KMS-11 (cell line): Measurements from ENCODE around the gene SLC25A21.
"Not testable (repeated sequence)": the region's sequence is repeated elsewhere in the genome, so short reads cannot be mapped to it uniquely, and the experiment has no call there.

ENCODE experiments used
- H2AFZ ChIP-seq: fragments of 200-600 bp; sonication (generic); 2 replicates; pipeline ENCODE4 v1.6.1; 2016; ENCODE audit warnings: antibody characterized with exemption, mixed run types, low read depth
- H3K27ac ChIP-seq: fragments of 200-600 bp; sonication (generic); 2 replicates; pipeline ENCODE4 v1.6.1; 2016; ENCODE audit warnings: mild to moderate bottlenecking, mixed run types
- H3K27me3 ChIP-seq: fragments of 200-600 bp; sonication (generic); 2 replicates; pipeline ENCODE4 v1.6.1; 2017; ENCODE audit warnings: mild to moderate bottlenecking, low read depth, mixed run types, moderate library complexity; ENCODE audit not compliant: insufficient read depth
- H3K36me3 ChIP-seq: fragments of 200-600 bp; sonication (generic); 2 replicates; pipeline ENCODE4 v1.6.1; 2017; ENCODE audit warnings: mild to moderate bottlenecking, mixed run types; ENCODE audit not compliant: insufficient read depth
- H3K4me1 ChIP-seq: fragments of 200-600 bp; sonication (generic); 2 replicates; pipeline ENCODE4 v1.6.1; 2016; ENCODE audit warnings: mild to moderate bottlenecking, low read depth, mixed run types; ENCODE audit not compliant: poor library complexity, severe bottlenecking
- H3K4me2 ChIP-seq: fragments of 200-600 bp; sonication (generic); 2 replicates; pipeline ENCODE4 v1.7.0; 2016; ENCODE audit warnings: mild to moderate bottlenecking, mixed run types
- H3K4me3 ChIP-seq: fragments of 200-600 bp; sonication (generic); IDR thresholded peaks from 2 replicates; pipeline ENCODE4 v1.6.1; 2017; ENCODE audit warnings: low read depth, low read length, mixed read lengths; ENCODE audit not compliant: insufficient read depth
- H3K79me2 ChIP-seq: fragments of 200-600 bp; sonication (generic); 2 replicates; pipeline ENCODE4 v1.6.1; 2016; ENCODE audit warnings: low read depth, mixed run types; ENCODE audit not compliant: insufficient read depth
- H3K9ac ChIP-seq: fragments of 200-600 bp; sonication (generic); 2 replicates; pipeline ENCODE4 v1.6.1; 2016; ENCODE audit warnings: mild to moderate bottlenecking, mixed run types
- H4K20me1 ChIP-seq: fragments of 200-600 bp; sonication (generic); 2 replicates; pipeline ENCODE4 v1.6.1; 2016; ENCODE audit warnings: mild to moderate bottlenecking, mixed run types; ENCODE audit not compliant: insufficient read depth
- TF ChIP-seq, protein P1 (sequence below): fragments of 200-600 bp; sonication (generic); conservative IDR thresholded peaks from 2 replicates; pipeline ENCODE4 v1.6.1; 2017; ENCODE audit warnings: low read depth, mild to moderate bottlenecking, antibody characterized with exemption, low read length, moderate library complexity, mixed read lengths

The SLC25A21 gene

DNA sequence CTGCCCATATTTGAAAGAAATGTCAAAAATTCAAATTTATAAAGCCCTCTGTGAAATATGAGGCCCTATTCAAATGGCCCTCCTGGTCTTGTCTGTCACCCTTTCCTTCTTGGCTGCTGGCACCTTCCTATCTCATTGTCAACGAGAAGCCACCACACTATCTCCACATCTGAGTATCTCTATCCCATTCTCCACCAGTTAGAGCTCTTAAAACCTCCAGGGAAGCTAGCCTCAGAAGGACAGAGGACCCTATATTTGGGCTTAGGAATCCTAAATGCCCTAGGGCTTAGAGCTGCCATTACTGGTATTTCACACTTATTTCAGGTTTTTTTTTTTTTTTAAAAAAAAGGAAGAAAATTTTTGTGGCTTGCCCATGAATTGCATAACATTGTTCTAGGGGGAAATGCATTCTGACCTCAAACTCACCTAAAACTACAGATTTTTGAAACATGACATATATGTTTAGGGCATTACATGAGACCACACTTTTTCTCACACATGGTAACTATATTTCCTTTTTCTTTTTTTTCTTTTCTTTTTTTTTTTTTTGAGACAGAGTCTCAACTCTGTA is 25.0 kb downstream of the SLC25A21 start:
- Histone ChIP-seq H3K4me1 (no peaks in the 10 kb centered on the region), H3K9ac (no peak overlapping the region), H3K27me3 (no peaks in the 10 kb centered on the region), H3K79me2 (no peaks in the 10 kb centered on the region), H3K36me3 (no peaks in the 10 kb centered on the region), H3K27ac (no peak overlapping the region), H2AFZ (no peak overlapping the region), H3K4me2 (no peak overlapping the region), H3K4me3 (no peak overlapping the region), H4K20me1 (no peaks in the 10 kb centered on the region)
- TF ChIP-seq, protein P1, sequence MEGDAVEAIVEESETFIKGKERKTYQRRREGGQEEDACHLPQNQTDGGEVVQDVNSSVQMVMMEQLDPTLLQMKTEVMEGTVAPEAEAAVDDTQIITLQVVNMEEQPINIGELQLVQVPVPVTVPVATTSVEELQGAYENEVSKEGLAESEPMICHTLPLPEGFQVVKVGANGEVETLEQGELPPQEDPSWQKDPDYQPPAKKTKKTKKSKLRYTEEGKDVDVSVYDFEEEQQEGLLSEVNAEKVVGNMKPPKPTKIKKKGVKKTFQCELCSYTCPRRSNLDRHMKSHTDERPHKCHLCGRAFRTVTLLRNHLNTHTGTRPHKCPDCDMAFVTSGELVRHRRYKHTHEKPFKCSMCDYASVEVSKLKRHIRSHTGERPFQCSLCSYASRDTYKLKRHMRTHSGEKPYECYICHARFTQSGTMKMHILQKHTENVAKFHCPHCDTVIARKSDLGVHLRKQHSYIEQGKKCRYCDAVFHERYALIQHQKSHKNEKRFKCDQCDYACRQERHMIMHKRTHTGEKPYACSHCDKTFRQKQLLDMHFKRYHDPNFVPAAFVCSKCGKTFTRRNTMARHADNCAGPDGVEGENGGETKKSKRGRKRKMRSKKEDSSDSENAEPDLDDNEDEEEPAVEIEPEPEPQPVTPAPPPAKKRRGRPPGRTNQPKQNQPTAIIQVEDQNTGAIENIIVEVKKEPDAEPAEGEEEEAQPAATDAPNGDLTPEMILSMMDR = no peak

DNA sequence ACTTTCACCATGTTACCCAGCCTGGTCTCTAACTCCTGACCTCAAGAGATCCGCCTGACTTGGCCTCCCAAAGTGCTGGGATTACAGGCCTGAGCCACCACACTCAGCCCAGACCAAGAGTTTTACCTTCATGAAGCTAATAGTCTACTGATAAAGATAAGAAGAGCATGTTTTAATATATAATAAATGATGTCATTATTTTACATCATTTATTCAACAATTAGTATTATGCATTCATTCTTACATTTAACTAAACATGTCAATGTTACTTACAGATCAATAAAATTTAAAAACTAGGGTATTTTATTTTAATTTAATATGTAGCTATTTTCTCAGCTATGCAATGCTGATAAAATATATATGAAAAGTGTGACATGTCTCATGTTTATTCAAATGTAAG is 26.0 kb downstream of the SLC25A21 start:
- H3K36me3 ChIP-seq, H3K9ac ChIP-seq, H3K79me2 ChIP-seq, H3K4me1 ChIP-seq, H3K27ac ChIP-seq, H3K27me3 ChIP-seq, H4K20me1 ChIP-seq, H2AFZ ChIP-seq, H3K4me3 ChIP-seq, H3K4me2 ChIP-seq: not testable (repeated sequence)

DNA sequence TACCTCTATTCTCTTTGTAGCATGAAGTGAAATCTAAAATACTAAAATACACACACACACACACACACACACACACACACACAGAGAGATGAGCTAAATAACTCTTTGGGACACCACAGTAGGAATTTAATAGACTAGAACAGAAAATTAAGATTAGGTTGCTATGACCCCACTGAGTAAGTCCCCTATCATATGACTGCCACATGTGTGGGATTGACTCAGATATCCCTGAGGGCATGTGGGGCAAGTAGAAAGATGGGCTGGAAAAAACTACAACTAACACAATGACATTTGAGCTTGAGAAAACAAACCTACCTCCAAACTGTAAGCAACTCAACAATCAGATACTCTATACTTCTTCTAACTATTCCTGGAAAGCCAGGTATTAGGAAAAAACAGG is 27.0 kb downstream of the SLC25A21 start:
- TF ChIP-seq, protein P1 = no peak
- H3K4me2 ChIP-seq = no peak overlapping the region
- H4K20me1 ChIP-seq = no peaks in the 10 kb centered on the region
- H3K79me2 ChIP-seq = no peaks in the 10 kb centered on the region
- no peak overlapping the region for H3K27ac ChIP-seq
- H3K4me1 ChIP-seq = no peaks in the 10 kb centered on the region
- no peaks in the 10 kb centered on the region for H3K27me3 ChIP-seq
- H3K4me3 ChIP-seq = no peak overlapping the region
- no peaks in the 10 kb centered on the region for H3K36me3 ChIP-seq
- H2AFZ ChIP-seq = no peak overlapping the region
- H3K9ac ChIP-seq = no peak overlapping the region

DNA sequence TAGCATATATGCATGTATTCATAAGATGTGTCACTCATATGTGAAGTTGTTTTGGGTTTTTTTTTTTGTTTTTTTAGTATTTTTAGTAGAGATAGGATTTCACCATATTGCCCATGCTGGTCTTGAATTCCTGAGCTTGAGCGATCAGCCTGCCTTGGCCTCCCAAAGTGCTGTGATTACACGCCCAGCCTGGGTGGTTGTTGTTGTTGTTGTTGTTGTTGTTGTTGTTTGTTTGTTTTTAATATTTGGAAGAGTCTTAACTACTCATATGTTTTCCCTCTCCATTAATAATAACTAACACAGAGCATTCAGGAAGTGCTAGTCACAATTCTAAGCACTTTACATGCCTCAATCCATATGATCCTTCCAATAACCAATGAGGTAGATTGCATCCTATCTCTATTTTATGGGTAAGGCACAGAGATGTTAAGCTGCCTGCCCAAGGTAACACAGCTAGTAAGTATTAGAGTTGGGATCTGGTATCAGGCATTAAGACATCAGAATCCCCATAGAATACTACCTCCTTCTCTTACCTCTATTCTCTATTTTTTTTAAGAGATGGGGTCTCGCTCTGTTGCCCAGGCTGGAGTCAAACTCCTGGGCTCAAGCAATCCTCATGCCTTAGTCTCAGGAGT is 27.6 kb downstream of the SLC25A21 start:
- Histone ChIP-seq H3K79me2 (no peaks in the 10 kb centered on the region), H3K4me1 (no peaks in the 10 kb centered on the region), H3K4me2 (no peak overlapping the region), H3K9ac (no peak overlapping the region), H4K20me1 (no peaks in the 10 kb centered on the region), H3K27ac (no peak overlapping the region), H3K4me3 (no peak overlapping the region), H3K27me3 (no peaks in the 10 kb centered on the region), H3K36me3 (no peaks in the 10 kb centered on the region), H2AFZ (no peak overlapping the region)
- TF ChIP-seq, protein P1 = no peak

DNA sequence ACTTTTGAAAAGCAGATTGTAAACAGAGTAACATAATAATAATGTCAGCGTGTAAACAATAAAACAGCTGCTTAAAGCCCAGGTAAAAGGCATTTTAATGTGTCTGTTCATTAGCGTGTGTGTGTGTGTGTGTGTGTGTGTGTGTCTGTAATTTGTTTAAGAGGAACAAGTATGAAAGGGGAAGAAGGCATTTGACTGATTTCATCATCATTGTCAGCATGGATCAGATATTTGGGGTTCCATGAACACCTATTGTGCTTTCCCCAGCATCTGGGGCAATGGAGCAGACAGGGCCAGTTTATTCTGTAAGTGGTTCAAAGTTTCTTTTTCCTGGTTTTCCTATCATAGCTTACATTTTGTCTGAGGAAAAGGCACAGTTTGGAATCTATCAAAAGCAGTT is 28.9 kb downstream of the SLC25A21 start:
- TF ChIP-seq, protein P1 = no peak
- Histone ChIP-seq H2AFZ (no peak overlapping the region), H4K20me1 (no peaks in the 10 kb centered on the region), H3K4me2 (no peak overlapping the region), H3K4me3 (no peak overlapping the region), H3K79me2 (no peaks in the 10 kb centered on the region), H3K36me3 (no peaks in the 10 kb centered on the region), H3K27ac (no peak overlapping the region), H3K9ac (no peak overlapping the region), H3K4me1 (no peaks in the 10 kb centered on the region), H3K27me3 (no peaks in the 10 kb centered on the region)
